GM21390 (cell line): ENCODE data around the gene MRPS26.
"Not testable (repeated sequence)": the region's sequence is repeated elsewhere in the genome, so short reads cannot be mapped to it uniquely, and the experiment has no call there.

Experiments used
- ATAC-seq: cut with Tn5 transposase; IDR thresholded peaks from one replicate; pipeline ENCODE4 v1.9.1; 2021; ENCODE audit not compliant: unreplicated experiment

Gene MRPS26

DNA sequence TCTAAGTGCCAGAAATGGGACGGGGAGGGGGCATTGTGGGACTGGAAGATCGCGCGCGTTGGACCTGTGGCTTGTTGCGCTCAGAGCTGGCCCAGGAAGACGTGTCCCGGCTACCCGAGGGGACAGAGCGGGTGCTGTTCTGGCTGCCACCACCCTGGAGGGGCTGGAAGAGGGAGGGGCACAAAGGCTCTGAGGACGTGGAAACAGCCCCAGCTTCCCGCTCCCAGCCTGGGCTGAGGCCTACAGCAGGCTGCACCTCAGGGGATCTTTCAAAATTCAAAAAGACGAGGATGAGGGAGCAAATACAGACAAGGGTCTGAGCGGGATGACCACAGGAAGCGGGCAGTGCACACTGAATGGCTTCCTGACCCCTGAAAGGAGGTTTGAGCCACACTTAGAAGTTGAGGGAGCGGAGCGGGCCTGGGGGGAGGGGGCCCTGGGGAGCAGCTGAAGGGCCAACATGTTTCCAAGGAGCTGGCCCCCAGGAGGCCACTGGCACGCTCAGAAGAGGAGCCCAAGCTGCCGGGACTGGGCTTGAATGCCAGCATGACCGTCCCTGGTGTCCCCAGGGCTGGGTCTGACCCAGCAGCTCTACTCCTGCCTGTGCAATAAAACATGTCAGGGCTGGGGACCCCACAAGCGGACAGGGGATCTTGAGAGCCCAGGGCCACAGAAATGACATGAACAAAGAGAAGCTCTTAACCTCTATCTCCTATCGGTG is 26.8 kb downstream of the MRPS26 start:
- no peak for ATAC-seq

DNA sequence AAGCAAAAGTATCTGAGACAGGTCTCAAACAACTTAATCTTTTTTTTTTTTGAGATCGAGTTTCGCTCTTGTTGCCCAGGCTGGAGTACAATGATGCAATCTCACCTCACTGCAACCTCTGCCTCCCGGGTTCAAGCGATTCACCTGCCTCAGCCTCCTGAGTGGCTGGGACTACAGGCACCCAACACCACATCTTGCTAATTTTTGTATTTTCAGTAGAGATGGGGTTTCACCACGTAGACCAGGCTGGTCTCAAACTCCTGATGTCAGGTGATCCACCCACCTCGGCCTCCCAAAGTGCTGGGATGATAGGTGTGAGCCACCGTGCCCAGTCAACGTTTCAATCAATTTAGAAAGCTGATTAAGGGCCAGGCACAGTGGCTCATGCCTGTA is 27.4 kb downstream of the MRPS26 start:
- not testable (repeated sequence) for ATAC-seq

DNA sequence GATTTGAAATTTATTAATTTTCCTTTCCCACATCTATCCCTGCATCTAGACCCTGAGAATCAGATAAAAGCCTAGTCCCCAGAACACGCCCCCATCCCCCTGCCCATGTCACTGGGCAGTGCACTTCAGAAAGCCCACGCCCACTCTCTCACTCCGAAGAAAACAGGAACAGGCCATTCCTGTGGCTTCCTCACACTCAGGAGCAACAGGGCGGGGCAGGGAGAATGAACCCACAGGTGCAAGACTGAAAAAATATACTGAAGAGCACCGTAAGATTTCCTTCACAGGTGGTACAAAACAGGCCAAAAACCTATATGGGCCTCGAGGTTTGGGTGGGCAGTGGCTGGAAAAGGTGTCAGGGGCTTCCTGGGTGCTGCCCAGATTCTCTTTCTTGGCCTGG is 29.0 kb downstream of the MRPS26 start:
- no peak for ATAC-seq

DNA sequence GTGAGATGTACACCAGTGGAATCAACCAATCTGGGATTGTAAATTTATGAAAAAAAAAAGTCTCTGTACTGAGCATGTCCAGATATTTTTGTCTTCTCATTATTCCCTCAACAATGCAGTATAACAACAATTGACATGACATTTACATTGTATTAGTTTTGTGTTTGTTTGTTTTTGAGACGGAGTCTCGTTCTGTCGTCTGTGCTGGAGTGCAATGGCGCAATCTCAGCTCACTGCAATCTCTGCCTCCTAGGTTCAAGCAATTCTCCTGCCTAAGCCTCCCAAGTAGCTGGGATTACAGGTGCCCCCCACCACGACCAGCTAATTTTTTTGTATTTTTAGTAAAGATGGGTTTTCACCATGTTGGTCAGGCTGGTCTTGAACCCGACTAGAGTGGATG is 29.5 kb downstream of the MRPS26 start:
- ATAC-seq = not testable (repeated sequence)

DNA sequence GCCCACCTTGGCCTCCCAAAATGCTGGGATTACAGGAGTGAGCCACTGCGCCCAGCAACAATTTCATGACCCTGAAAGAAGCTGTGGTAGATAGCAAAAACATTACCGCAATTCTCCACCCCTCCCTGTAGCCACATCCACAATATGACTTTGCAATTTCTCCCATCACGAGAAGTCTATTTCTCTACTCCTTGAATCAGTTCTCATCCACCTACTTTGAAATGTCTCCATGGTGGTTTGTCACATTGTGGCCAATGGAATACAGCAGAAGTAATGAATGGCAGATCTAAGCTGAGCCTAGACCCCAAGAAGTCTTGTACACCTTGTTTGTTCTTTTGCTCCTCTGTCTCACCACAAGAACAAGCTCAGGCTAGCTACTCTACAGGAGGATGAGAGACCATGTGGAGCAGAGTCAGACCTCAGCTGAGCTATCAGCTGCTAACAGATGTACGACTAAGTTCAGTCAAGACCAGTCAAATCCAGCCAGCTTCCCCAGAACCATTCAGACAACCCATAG is 31.8 kb downstream of the MRPS26 start:
- no peak for ATAC-seq

DNA sequence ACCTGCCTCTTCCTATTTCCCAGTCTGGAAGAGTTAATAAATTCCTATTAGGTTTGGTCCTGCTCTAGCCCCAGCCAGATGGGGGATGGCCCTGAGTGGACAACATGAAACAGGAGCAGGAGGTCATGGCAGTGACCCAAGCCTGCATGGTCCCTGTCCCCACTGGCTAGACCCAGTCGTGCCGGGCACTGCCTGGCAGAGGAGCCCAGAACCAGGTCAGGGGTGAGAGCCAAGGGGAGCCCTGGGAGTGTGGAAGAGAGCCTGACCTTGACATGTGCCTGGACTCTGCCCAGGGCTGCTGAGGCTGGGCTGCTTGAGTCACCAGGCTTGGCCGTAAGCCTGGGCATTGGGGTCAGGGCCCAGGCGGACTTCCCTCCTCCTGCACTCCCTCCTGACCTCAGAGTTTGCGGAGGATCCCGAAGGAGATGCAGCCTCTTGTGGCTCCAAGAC is 35.1 kb downstream of the MRPS26 start:
- ATAC-seq = no peak

DNA sequence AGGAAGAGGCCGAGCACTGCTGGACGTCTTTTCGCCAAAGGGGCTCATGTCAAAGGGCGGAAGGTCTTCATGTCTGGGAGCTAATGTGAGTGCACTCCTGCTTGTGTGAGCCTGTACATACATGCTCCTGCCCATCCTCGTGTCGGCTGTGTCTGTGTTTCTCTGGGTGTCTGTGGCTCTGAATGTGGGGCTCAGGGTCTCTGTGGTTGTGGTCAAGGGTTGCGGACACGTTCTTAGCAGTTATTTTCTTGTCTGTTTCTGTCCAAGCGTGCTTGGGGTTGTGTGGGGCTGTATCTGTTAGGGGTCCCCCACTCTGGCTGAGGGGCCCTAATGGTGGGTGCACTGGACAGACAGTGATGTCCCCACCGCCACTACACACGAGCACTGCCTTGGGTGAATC is 35.8 kb downstream of the MRPS26 start:
- ATAC-seq = no peak

DNA sequence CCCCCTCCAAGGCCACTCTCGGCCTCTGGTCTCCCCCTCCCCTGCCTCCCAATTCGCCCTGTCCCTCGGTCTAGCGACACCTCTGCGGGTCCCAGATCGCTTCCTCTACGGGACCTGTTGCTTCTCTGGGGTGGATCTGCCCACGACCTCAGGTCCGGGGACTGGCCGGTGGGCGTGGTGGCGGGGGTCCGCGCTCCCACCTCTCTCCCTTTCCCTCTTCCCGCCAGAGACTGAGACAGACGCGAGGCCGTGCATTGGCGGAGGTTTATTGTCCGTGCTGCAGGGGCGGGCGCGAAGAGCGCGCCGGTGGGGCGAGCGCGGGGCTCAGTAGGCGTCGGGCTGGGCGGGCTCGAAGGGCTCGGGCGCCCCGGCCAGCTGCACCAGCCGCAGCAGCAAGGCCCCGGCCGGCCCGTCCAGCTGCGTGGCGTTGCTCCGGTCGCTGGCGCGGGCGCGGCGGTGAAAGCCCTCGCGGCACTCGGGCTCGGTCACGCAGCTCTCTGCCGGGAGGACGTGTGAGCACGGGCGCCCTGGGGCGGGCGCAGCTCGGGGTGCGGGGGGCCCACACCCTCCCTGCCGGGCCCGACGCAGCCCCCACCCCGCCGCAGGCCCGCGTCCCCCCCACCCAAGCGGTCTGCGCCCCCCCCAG is 36.6 kb downstream of the MRPS26 start:
- ATAC-seq = no peak

DNA sequence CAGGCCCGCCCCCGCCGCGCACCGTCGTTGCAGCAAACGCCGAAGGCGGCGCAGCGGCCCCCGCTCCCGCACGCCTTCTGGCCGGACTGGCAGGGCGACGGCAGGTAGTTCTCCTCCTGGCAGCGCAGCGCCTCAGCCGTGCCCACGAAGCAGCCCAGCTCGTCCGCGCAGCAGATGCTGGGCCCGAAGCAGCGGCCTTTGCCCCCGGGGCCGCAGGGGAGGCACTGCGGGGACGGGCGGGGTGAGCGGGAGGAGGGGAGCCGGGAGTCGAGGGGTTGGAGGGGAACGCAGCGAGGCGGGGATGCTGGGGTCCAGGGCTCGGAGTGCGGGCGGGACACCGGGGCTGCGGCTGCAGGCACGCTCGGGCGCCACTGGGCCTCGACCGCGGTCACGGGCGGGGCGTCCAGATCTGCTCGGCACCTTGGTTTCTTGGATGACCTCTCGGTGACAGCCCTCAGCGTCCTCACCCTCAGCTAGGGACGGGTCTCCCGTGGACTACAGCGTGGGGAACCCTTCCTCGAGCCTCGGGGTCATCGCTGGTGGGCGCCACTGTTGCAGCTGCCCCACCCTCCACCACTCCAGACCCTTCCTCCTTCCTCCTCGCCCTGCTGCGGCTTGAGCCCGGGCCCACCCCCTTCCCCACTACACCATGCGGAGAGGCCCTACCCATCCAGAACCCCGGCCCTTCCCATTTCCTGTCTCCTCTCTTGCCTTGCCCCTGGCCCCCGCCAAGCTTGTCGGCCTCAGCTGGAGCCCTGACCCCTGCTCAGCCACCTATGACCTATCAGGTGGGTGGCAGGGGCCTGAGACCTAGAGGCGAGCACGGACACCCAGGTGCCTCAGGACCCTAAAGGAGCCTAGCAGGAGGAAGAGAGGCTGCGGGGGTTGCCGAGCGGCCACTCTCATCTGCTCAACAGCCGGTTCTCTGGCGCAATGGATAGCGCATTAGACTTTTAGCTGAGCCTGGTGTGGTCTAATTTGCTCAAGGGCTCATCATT is 37.4 kb downstream of the MRPS26 start:
- no peak for ATAC-seq

DNA sequence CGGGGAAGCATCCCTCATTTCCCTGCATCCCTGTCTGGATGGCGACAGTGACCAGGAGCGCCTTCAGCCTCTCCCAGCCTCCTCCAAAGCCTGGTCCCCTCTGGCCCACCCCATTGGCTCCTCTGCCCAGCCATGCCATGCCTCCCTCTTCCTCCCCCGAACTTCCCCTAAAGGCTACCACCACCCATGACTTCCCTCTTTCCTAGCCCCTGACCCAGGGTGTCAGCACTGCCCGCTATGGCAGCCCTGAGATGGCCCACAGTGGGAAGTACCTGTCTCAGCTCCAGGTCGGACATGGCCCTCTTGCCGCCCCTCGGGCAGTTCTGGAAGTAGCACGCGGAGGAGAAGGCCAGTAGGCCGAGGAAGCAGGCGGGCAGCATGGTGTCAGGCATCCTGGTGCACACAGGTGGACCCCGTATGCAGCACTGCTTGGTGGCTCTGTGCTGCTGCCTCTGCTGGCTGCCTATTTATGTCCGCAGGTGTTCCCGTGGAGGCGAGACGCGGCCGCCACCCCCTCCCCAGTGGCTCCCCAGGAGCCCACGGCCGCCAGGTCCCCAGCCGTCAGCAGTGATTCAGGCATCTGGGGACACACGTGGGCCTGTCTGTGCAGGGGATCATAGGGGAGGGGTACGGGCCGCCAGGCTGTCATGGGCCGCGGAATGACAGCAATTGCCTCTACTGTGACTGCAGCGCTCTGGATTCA is 38.6 kb downstream of the MRPS26 start, which contains the start of gene AVP:
TSS of gene AVP (minus strand) at position 442 of the 703 bp plus-strand sequence. CDS start at position 392, 50 bp downstream.
- ATAC-seq = no peak

DNA sequence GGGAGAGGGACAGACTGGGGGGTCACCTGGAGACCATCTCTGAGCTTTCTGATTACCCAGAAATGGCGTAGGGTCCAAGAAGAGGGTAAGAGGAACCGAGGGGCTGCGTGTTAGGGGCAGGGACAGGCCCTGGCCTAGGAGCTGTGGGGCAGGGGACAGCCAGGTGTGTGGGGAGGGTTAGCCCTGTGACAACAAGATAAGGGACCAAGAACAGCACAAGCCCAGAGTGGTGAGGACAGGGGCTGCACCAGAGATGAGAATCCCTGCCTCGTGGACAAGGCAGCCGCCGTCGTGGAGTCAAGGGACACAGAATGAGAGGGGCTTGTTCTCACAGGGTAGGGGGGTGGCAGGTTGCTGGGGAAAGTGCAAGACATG is 39.1 kb downstream of the MRPS26 start:
- no peak for ATAC-seq

DNA sequence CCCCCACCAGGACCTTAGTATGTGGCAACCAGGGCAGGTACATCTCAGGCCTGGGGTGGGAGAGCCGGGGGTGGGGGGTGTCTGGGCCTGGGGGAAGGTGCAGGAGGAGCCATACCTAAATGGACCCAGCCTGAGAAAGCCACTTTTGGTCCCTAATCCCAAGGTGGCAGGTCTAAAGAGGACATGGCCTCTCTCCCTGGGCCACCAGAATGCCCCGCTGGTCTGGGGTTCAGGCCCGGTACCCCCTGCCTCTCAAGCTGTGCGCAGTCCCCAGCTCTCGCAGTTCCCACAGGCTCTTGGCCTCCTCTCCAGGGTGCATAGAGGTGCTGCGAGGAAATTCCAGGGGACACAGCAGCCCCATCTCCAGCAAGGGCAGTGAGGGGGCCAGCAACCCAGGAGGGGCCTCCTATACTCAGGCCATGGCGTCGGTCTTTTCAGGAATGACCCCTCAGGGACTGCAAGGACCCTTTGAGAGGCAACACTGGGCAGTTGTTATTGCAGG is 39.8 kb downstream of the MRPS26 start:
- no peak for ATAC-seq

DNA sequence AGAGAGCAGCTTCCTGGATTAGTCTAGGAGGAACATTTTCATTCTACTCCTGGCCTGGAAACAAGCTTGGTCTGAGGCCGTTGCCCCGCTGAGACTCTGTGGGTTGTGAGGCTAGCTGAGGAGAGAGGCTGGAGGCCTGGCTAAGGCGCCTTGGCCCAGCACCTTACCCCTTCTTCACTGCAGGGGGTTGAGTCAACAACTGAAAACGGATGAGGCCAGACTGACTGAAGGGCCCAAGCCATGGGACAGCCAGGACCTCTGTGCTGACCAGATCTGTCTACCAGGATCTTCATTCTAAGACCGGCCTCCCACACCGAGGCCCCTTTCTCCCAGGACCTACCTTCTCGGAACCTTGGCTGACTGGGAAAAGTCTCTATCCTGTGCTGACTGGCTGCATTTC is 42.2 kb downstream of the MRPS26 start:
- no peak for ATAC-seq

DNA sequence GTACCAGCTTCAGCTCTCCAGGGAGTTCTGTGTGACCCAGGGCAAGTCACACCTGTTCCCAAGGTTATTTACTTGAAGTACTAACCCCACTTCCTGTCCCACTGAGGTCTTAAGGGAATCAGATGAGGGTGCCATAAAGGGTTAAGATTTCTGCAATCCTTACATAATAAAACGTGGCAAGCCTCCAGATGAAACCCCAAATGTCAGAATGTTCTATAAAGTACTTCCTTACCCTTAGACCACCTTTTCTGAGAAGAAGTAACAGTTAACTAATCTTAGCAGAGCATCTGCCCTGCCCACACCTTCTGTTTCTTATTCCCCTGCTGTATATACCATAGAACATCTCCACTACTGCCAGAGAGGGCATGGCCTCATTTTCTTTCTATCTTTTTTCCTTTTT is 44.7 kb downstream of the MRPS26 start:
- no peak for ATAC-seq

DNA sequence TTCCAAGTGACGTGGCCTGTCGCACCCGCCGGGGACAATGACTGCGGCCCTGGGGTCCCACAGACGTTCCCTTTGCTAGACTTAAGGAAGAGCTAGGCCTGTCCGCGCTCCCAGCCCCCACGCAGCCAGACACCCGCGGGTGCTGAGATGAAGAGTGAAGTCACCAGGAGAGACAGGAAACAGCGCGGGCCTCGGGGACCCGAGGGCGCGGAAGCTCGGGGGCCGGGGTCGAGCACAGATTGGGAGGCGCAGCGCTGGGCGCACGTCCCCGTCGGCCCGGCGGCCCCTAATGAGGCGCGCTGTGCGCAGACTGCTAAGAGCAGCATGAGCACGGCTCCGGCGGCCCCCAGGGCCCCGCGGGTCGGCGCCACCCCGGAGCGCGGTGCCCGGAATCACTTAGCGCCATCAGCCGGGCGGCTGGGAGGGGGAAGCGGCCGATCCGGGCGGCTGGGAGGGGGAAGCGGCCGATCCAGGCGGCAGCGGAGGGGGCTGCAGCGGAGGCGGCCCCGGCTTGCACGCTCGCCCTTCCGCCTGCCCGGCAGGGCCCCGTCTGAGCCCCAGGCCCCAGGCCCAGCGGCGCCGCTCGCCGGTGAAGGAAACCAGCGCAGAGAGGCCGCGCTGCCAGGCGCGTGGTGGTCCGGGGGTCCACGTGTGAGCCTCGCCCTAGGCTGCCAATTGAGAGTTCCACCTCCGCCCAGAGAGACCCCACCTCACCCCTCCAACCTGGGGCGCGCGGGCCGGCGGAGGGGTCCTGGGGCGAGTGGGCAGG is 46.9 kb downstream of the MRPS26 start:
- ATAC-seq = no peak

DNA sequence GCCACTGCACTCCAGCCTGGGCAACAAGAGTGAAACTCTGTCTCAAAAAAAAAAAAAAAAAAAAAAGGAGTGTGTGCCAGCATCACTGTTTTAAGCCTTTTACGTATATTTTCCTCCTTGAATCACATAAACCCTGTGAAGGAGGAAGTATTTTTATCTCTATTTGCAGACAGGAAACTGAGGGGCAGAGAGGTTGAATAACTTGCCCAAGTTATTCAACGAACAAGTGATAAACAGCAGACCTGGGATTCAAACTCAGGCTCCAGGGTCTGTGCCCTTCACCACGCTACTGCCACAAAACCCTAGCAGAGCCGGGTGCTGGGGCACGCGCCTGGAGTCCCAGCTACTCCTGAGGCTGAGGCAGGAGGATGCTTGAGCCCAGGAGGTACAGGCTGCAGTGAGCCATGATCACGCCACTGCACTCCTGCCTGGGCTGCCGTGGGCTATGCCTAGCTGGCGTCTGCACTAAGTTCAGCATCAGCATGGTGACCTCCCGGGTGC is 48.1 kb downstream of the MRPS26 start:
- ATAC-seq = no peak

DNA sequence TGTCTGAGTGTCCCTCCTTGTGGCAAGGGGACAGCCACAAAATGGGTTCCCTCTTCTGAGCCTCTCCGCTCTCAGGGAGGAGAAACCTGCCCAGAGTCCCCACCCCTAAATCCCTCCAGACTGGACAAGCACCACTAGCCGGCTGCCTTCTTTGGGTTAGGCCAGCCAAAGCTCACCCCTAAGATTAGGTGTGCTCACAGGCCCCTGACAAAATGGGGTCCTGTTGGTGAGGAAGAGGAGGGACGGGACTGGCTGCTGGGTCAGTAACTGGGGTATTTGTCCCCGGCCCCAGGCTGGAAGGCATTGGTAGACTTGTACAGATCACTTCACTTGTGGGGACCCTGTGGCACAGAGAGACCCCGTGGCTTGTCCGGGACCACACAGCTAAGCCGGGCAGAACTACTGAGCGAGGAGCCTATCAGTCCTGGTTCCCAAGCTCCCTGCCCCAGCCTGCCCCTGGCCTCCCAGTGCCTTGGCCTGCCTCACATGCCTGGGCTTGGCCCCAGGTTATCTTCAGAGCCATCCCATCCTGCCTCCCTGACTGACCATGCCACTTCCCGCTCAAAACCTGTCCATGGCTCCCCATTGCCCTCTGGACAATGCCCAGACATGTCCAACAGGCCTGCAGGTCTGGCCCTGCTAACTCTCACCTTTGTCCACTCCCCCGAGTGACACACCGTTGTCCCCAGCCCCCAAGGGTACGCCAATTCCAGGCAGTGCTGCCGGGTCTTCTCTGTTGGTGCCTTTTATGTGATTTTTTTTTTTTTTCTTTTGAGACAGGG is 49.2 kb downstream of the MRPS26 start:
- ATAC-seq = no peak
